ENCODE data around the gene PPP1R16B.

PPP1R16B gene

GRCh38 chr20:38968090-38968489 lies 162.6 kb downstream of the PPP1R16B start:
- DNase-seq (ENCODE audit: low spot score) = no peak

GRCh38 chr20:38969708-38970107 lies 164.2 kb downstream of the PPP1R16B start:
- no peak for DNase-seq (ENCODE audit: low spot score)

DNA sequence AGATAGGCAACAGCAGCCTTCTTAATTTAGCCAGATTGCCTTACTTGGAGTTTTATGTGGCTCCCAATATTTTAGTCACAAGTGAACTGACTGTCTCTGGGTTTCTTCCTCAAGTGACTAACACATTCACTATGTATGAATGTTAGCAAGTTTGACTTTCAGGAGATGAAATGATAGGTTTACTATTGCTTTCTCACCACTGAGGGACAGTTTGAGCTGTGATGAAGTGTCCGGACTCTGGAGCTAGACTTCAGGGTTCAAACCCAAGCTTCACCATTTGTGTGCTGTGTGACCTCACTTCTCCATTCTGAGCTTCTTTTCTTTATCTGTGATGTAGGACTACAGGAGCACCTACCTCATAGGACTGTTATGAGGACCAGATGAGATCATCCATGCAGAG lies 164.8 kb downstream of the PPP1R16B start:
- DNase-seq (ENCODE audit: low spot score) = no peak
